HepG2 (cell line): ENCODE measurements around the gene GCNT2. TPM values are rescaled to one million over a fixed set of nuclear protein-coding genes. Genes with fewer than 3 reads are reported as not detected.

Experiments
- DRAP1 ChIP-seq: IDR thresholded peaks from 2 replicates; pipeline ENCODE4 v1.6.1; 2016; ENCODE audit warnings: missing genetic modification reagents, missing compliant biosample characterization
- EP300 ChIP-seq, 3 experiments: sonication (generic) in 1 of 3; formaldehyde crosslinking in 1 of 3; IDR thresholded peaks; 2 replicates each; pipeline versions ENCODE4 v1.5.1 to v1.6.1; 2011 to 2020; ENCODE audit warnings: low read depth in 2 of 3, low read length in 2 of 3, borderline replicate concordance in 1 of 3, improper control_type of control experiment in 1 of 3, mild to moderate bottlenecking in 1 of 3, missing genetic modification reagents in 1 of 3, moderate library complexity in 1 of 3
- KDM2A ChIP-seq: sonication (generic); formaldehyde crosslinking; IDR thresholded peaks from 2 replicates; pipeline ENCODE4 v1.4.0; 2020; ENCODE audit warnings: low read depth, missing genetic modification reagents, borderline replicate concordance
- MAZ ChIP-seq, 2 experiments: sonication (generic) in 1 of 2; formaldehyde crosslinking in 1 of 2; IDR thresholded peaks; 2 replicates each; pipeline versions ENCODE4 v1.5.0 to v1.6.1; 2012 to 2020; ENCODE audit warnings: low read depth in 2 of 2, mild to moderate bottlenecking in 2 of 2, borderline replicate concordance in 1 of 2, improper control_type of control experiment in 1 of 2, low read length in 1 of 2, missing genetic modification reagents in 1 of 2, moderate library complexity in 1 of 2
- NPAS2 ChIP-seq: sonication (generic); formaldehyde crosslinking; IDR thresholded peaks from 2 replicates; pipeline ENCODE4 v1.8.0; 2022; ENCODE audit warnings: mild to moderate bottlenecking, missing genetic modification reagents, borderline replicate concordance
- NR2C2 ChIP-seq: sonication (generic); formaldehyde crosslinking; IDR thresholded peaks from 2 replicates; pipeline ENCODE4 v1.4.0; 2020; ENCODE audit warnings: missing genetic modification reagents, mild to moderate bottlenecking, moderate library complexity, borderline replicate concordance
- PHB2 ChIP-seq: fragments of 450-650 bp; IDR thresholded peaks from 2 replicates; pipeline ENCODE4 v1.6.1; 2018; ENCODE audit not compliant: partially characterized antibody
- SKI ChIP-seq: fragments of 450-650 bp; IDR thresholded peaks from one replicate; pipeline ENCODE4 v1.6.1; 2018; ENCODE audit warnings: mild to moderate bottlenecking; ENCODE audit not compliant: partially characterized antibody
- SOX6 ChIP-seq, 2 experiments: fragments of 450-650 bp in 1 of 2; sonication (generic) in 1 of 2; formaldehyde crosslinking in 1 of 2; IDR thresholded peaks; 2 replicates each; pipeline versions ENCODE4 v1.4.0 to v1.6.1; 2017 to 2020; ENCODE audit warnings: antibody characterized with exemption in 1 of 2, mild to moderate bottlenecking in 1 of 2, missing genetic modification reagents in 1 of 2
- ZNF407 ChIP-seq: sonication (generic); formaldehyde crosslinking; IDR thresholded peaks from one replicate; pipeline ENCODE4 v1.5.1; 2020; ENCODE audit warnings: mild to moderate bottlenecking, missing genetic modification reagents; ENCODE audit errors: not compliant biosample characterization
- ZNF543 ChIP-seq: sonication (generic); formaldehyde crosslinking; IDR thresholded peaks from 2 replicates; pipeline ENCODE4 v1.4.0; 2020; ENCODE audit warnings: mild to moderate bottlenecking, missing genetic modification reagents
- ZNF878 ChIP-seq: sonication (generic); formaldehyde crosslinking; IDR thresholded peaks from 2 replicates; pipeline ENCODE4 v1.8.1; 2023; ENCODE audit warnings: mild to moderate bottlenecking, missing genetic modification reagents, moderate library complexity
- ZSCAN20 ChIP-seq: sonication (generic); formaldehyde crosslinking; IDR thresholded peaks from 2 replicates; pipeline ENCODE4 v1.4.0; 2020; ENCODE audit warnings: missing genetic modification reagents, mild to moderate bottlenecking, borderline replicate concordance
- ZSCAN29 ChIP-seq: sonication (generic); formaldehyde crosslinking; conservative IDR thresholded peaks from 2 replicates; pipeline ENCODE4 v1.4.0; 2020; ENCODE audit warnings: mild to moderate bottlenecking, missing genetic modification reagents
- polyA plus RNA-seq, 8 experiments: library from polyadenylated mRNA; depleted of rRNA in 3 of 8; stranded (reverse) in 7 of 8; unstranded in 1 of 8; fragments of >200 nt; fragmentation: Illumina TruSeq in 4 of 8; extraction: Trizol in 4 of 8; gene quantifications; 2 replicates each; pipeline versions ENCODE4 v1.2.1 to v1.2.3, GENCODE V29; 2011 to 2016; ENCODE audit warnings: low read depth in 4 of 8, missing spikeins in 1 of 8, mixed read lengths in 1 of 8; ENCODE audit not compliant: insufficient read depth in 1 of 8
- total RNA-seq, 5 experiments: library from RNA; depleted of rRNA; stranded (reverse); fragments of >200 nt; fragmentation: Illumina TruSeq; extraction: Trizol; gene quantifications; 2 replicates each; pipeline ENCODE4 v1.2.3, GENCODE V29; 2016; ENCODE audit warnings: low read depth in 1 of 5
- TF ChIP-seq, protein P1 (sequence below): sonication (generic); formaldehyde crosslinking; IDR thresholded peaks from 2 replicates; pipeline ENCODE4 v1.8.0; 2022; ENCODE audit warnings: low read depth, missing genetic modification reagents

The GCNT2 gene
- total and polyA plus RNA-seq, 2 of the 13 experiments (the other 11 are each of a cell fraction or from before 2014, with no cell fraction given), result 11.8 to 31.9 TPM

GRCh38 chr6:10505529-10505928, 15.6 kb upstream of the GCNT2 start (continued):
- no peak for TF ChIP-seq ZSCAN29 (CRISPR knock-in tag)
- TF ChIP-seq ZSCAN20 (CRISPR knock-in tag), result no peak
- TF ChIP-seq NR2C2 (CRISPR knock-in tag), result peak; percentile 53; the same call in 1 of the 2 replicates
- no peak for TF ChIP-seq ZNF407 (CRISPR knock-in tag)
- TF ChIP-seq NPAS2 (CRISPR knock-in tag), result no peak
- TF ChIP-seq ZNF543 (CRISPR knock-in tag), result 0 out of 2 replicates have a peak, but pooled peaks have one; percentile 26
- peak; percentile 34; the same call in 1 of the 2 replicates for TF ChIP-seq MAZ (IDR thresholded peaks at IDR 0.05; ENCODE audit: borderline replicate concordance, low read depth, low read length)
- peak; percentile 71 for TF ChIP-seq MAZ (CRISPR knock-in tag; IDR thresholded peaks at IDR 0.05; ENCODE audit: low read depth)
- TF ChIP-seq KDM2A (CRISPR knock-in tag), result no peak
- peak; percentile 46; the same call in 1 of the 2 replicates for TF ChIP-seq DRAP1 (CRISPR knock-in tag)
- TF ChIP-seq SKI, result peak; percentile 76
- TF ChIP-seq EP300 (IDR thresholded peaks at IDR 0.05; ENCODE audit: low read depth in 2 of 2, low read length in 2 of 2), result peak; percentile 91 to 95
- peak; percentile 84 for TF ChIP-seq EP300 (CRISPR knock-in tag; IDR thresholded peaks at IDR 0.05; ENCODE audit: borderline replicate concordance)
- TF ChIP-seq ZNF878 (CRISPR knock-in tag), result no peak
- no peak for TF ChIP-seq PHB2
- TF ChIP-seq, protein P1, sequence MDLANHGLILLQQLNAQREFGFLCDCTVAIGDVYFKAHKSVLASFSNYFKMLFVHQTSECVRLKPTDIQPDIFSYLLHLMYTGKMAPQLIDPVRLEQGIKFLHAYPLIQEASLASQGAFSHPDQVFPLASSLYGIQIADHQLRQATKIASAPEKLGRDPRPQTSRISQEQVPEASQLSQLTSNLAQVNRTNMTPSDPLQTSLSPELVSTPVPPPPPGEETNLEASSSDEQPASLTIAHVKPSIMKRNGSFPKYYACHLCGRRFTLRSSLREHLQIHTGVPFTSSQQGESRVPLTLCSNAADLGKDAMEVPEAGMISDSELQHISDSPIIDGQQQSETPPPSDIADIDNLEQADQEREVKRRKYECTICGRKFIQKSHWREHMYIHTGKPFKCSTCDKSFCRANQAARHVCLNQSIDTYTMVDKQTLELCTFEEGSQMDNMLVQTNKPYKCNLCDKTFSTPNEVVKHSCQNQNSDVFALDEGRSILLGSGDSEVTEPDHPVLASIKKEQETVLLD (CRISPR knock-in tag), result no peak
- 0 out of 2 replicates have a peak, but pooled peaks have one; percentile 48 for TF ChIP-seq SOX6 (IDR thresholded peaks at IDR 0.05)
- peak; percentile 100 for TF ChIP-seq SOX6 (CRISPR knock-in tag; IDR thresholded peaks at IDR 0.05)
